ENCODE results near the gene RAB11A.

RAB11A gene

GRCh38 chr15:65917936-65918335 is 48.6 kb downstream of the RAB11A start:
- no peak overlapping the region for H3K4me3 ChIP-seq (ENCODE audit: low read depth, low read length)
- DNase-seq (ENCODE audit: low read depth): no peak
- in situ Hi-C loops (cut with HindIII; ENCODE audit: low sequenced_read_pairs): no loop called here
- TF ChIP-seq CTCF (IDR thresholded peaks at IDR 0.05; ENCODE audit: low read depth, low read length, missing control alignments): no peak

GRCh38 chr15:65918357-65918920 is 49.1 kb downstream of the RAB11A start:
- in situ Hi-C loops (cut with HindIII; ENCODE audit: low sequenced_read_pairs): no loop called here
- TF ChIP-seq CTCF (IDR thresholded peaks at IDR 0.05; ENCODE audit: low read depth, low read length, missing control alignments): no peak
- no peak for DNase-seq (ENCODE audit: low read depth)
- no peak overlapping the region for H3K4me3 ChIP-seq (ENCODE audit: low read depth, low read length)

GRCh38 chr15:65918945-65919344 is 49.7 kb downstream of the RAB11A start:
- no peak for TF ChIP-seq CTCF (IDR thresholded peaks at IDR 0.05; ENCODE audit: low read depth, low read length, missing control alignments)
- DNase-seq (ENCODE audit: low read depth): no peak
- no peak overlapping the region for H3K4me3 ChIP-seq (ENCODE audit: low read depth, low read length)
- in situ Hi-C loops (cut with HindIII; ENCODE audit: low sequenced_read_pairs): no loop called here

- H3K4me3 ChIP-seq (ENCODE audit: low read depth, low read length): no peak overlapping the region
- DNase-seq (ENCODE audit: low read depth): no peak
- no peak for TF ChIP-seq CTCF (IDR thresholded peaks at IDR 0.05; ENCODE audit: low read depth, low read length, missing control alignments)
- in situ Hi-C loops (cut with HindIII; ENCODE audit: low sequenced_read_pairs): no loop called here
Observed at GRCh38 chr15:65919353-65919752, 50.1 kb downstream of the RAB11A start.

- in situ Hi-C loops (cut with HindIII; ENCODE audit: low sequenced_read_pairs): no loop called here
- DNase-seq (ENCODE audit: low read depth): no peak
- H3K4me3 ChIP-seq (ENCODE audit: low read depth, low read length): no peak overlapping the region
Observed at GRCh38 chr15:65920121-65920520, 50.8 kb downstream of the RAB11A start.

DNA sequence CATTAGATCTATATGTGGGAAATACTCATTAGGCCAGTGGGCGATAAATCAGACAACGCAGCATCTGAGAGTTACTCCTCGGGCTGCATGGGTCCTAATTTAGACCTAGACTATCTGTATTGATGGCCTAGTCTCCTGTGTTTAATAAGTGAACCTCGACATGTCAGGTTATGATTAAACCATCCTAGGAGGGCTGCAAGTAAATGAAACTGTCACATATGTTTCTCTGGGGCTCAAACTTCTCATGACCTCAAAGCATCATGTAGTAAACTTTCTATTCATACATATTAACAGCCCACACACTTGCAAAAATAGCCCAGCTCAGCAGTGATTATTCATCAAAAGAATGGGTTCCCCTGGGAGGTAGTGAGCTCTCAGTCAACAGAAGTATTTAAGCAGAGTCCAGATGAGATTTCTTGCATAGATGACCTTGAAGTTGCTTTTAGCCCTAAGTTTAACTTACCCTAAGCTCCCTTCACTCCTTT is 51.6 kb downstream of the RAB11A start:
- DNase-seq (ENCODE audit: low read depth): no peak
- TF ChIP-seq CTCF (IDR thresholded peaks at IDR 0.05; ENCODE audit: low read depth, low read length, missing control alignments): no peak
- no peak overlapping the region for H3K4me3 ChIP-seq (ENCODE audit: low read depth, low read length)
- in situ Hi-C loops (cut with HindIII; ENCODE audit: low sequenced_read_pairs): no loop called here

More at GRCh38 chr15:65920121-65920520, 50.8 kb downstream of the RAB11A start:
- TF ChIP-seq CTCF (IDR thresholded peaks at IDR 0.05; ENCODE audit: low read depth, low read length, missing control alignments): no peak
